Spleen (tissue), 11 donors: ENCODE data around the gene PARD3. TPM values are rescaled to one million over a fixed set of nuclear protein-coding genes. Genes with fewer than 3 reads are reported as not detected.

Experiments
- DNase-seq: peaks from one replicate; pipeline ENCODE4 v3.0.0-alpha.2; 2020
- H3K27ac ChIP-seq, 8 donors: fragments of 200-600 bp; sonication (generic) in 7 of 8; 1 replicate in 4 of 8; 2 replicates in 4 of 8; pipeline versions ENCODE4 v1.5.0 to v1.8.0; 2016 to 2021; ENCODE audit warnings: inconsistent platforms in 4 of 8, mild to moderate bottlenecking in 4 of 8, moderate library complexity in 1 of 8
- H3K27me3 ChIP-seq, 7 donors: fragments of 200-600 bp; sonication (generic) in 6 of 7; replicated peaks in 1 of 7; 1 replicate in 4 of 7; 2 replicates in 3 of 7; pipeline versions ENCODE4 v1.5.0 to v1.8.0; 2016 to 2021; ENCODE audit warnings: inconsistent platforms in 3 of 7, mild to moderate bottlenecking in 1 of 7
- H3K36me3 ChIP-seq, 6 donors: fragments of 200-600 bp; sonication (generic) in 5 of 6; 1 replicate in 4 of 6; 2 replicates in 2 of 6; pipeline versions ENCODE4 v1.5.0 to v1.8.0; 2016 to 2021; ENCODE audit warnings: inconsistent platforms in 2 of 6
- H3K4me1 ChIP-seq, 6 donors: fragments of 200-600 bp; sonication (generic) in 5 of 6; 1 replicate in 3 of 6; 2 replicates in 3 of 6; pipeline versions ENCODE4 v1.5.0 to v1.8.0; 2016 to 2021; ENCODE audit warnings: inconsistent platforms in 3 of 6
- H3K4me3 ChIP-seq, 8 donors: fragments of 200-600 bp; sonication (generic) in 7 of 8; 1 replicate in 4 of 8; 2 replicates in 4 of 8; pipeline versions ENCODE4 v1.5.0 to v1.8.0; 2016 to 2021; ENCODE audit warnings: inconsistent platforms in 4 of 8, mild to moderate bottlenecking in 4 of 8, moderate library complexity in 2 of 8
- H3K9me3 ChIP-seq, 8 donors: fragments of 200-600 bp; sonication (generic) in 7 of 8; 1 replicate in 4 of 8; 2 replicates in 4 of 8; pipeline versions ENCODE4 v1.5.0 to v1.8.0; 2016 to 2021; ENCODE audit warnings: inconsistent platforms in 4 of 8
- CTCF ChIP-seq, 11 experiments: fragments of 200-600 bp in 7 of 11; fragments of 450-650 bp in 4 of 11; sonication (generic) in 4 of 11; IDR thresholded peaks in 8 of 11; conservative IDR thresholded peaks in 3 of 11; 1 replicate in 7 of 11; 2 replicates in 4 of 11; pipeline versions ENCODE4 v1.4.0 to v1.8.0; 2016 to 2021; ENCODE audit warnings: antibody characterized with exemption in 11 of 11, inconsistent platforms in 4 of 11, mild to moderate bottlenecking in 1 of 11
- POLR2A ChIP-seq, 3 donors: fragments of 450-650 bp; IDR thresholded peaks; one replicate each; pipeline ENCODE4 v1.5.1; 2017; ENCODE audit warnings: antibody characterized with exemption in 3 of 3, mild to moderate bottlenecking in 1 of 3
- POLR2AphosphoS5 ChIP-seq, 3 donors: sonication (generic); formaldehyde crosslinking; IDR thresholded peaks; one replicate each; pipeline ENCODE4 v1.5.1; 2017; ENCODE audit warnings: antibody characterized with exemption in 3 of 3
- WGBS, 5 donors: extraction: QIAGEN DNeasy Blood & Tissue Kit in 3 of 5; methylation state at CpG; one replicate each; pipeline versions ENCODE4 v1.1.5 to v1.1.7; 2013 to 2018; 5-methylcytosine and 5-hydroxymethylcytosine counted together
- intact Hi-C: fragments of 100-400 bp; cut with DNase I; formaldehyde crosslinking; loops from one replicate; pipeline ENCODE4 v1.15.0; 2023; ENCODE audit warnings: low total_unique reads
- polyA plus RNA-seq, 3 donors: library from polyadenylated mRNA; stranded (reverse); fragments of 200-250 nt; gene quantifications; one replicate each; pipeline ENCODE4 v1.2.1, GENCODE V29; 2013
- total RNA-seq, 7 donors: library from RNA; depleted of rRNA in 3 of 7; stranded (reverse); fragments of >200 nt in 3 of 7; fragmentation: NEBNext Ultra II Directional in 4 of 7; extraction: Animal tissue kit (Norgen Biotek cat#: 25700) in 4 of 7; gene quantifications; one replicate each; pipeline versions ENCODE4 v1.1.0 to v1.2.1, GENCODE V29; 2016 to 2021
- donor health status: healthy with polysubstance abuse.
- donor health status: DM: no; HTN: no; CAD: no; lungs with moderate emphysema.
- donor health status: DM: no; HTN: no; CAD: no.
- donor health status: Bipolar disorder and iron deficiency.
- donor health status: healthy.
- donor health status: DM: no; HTN: no; CAD: no.
- donor health status: DM: yes; HTN: yes; CAD: no.

The PARD3 gene
- total and polyA plus RNA-seq, 10 donors = 2.8 to 18.9 (median 10.8) TPM

GRCh38 chr10:34681933-34682332 is 133.2 kb downstream of the PARD3 start:
- H3K4me1 ChIP-seq = no peaks in the 10 kb centered on the region
- intact Hi-C loops = no loop called here
- DNase-seq = no peak
- TF ChIP-seq POLR2AphosphoS5 (IDR thresholded peaks at IDR 0.05) (no peak), CTCF (IDR thresholded peaks at IDR 0.05 in 8 of 11, conservative IDR thresholded peaks at IDR 0.05 in 3 of 11) (no peak), POLR2A (IDR thresholded peaks at IDR 0.05) (no peak)
- H3K27ac ChIP-seq = no peak overlapping the region
- no peak overlapping the region for H3K4me3 ChIP-seq
- H3K27me3 ChIP-seq = no peaks in the 10 kb centered on the region
- no peaks in the 10 kb centered on the region for H3K9me3 ChIP-seq
- no peaks in the 10 kb centered on the region for H3K36me3 ChIP-seq
- 78 to 85% (median 84%) methylated on average over 5 of the region's 5 CpGs for WGBS, 5 donors

- no peaks in the 10 kb centered on the region for H3K27me3 ChIP-seq
- no peaks in the 10 kb centered on the region for H3K4me1 ChIP-seq
- no peaks in the 10 kb centered on the region for H3K9me3 ChIP-seq
- no peak overlapping the region for H3K27ac ChIP-seq
- DNase-seq = no peak
- no peaks in the 10 kb centered on the region for H3K36me3 ChIP-seq
- 87 to 100% (median 94%) methylated on average over 8 of the region's 8 CpGs for WGBS, 5 donors
- TF ChIP-seq POLR2A (IDR thresholded peaks at IDR 0.05) = no peak
- no peak overlapping the region for H3K4me3 ChIP-seq
- intact Hi-C loops = no loop called here
Observed at GRCh38 chr10:34679177-34679576, 135.9 kb downstream of the PARD3 start.

GRCh38 chr10:34677591-34677990 is 137.5 kb downstream of the PARD3 start:
- TF ChIP-seq POLR2A (IDR thresholded peaks at IDR 0.05) = no peak
- no peak for TF ChIP-seq CTCF (IDR thresholded peaks at IDR 0.05 in 8 of 11, conservative IDR thresholded peaks at IDR 0.05 in 3 of 11)
- TF ChIP-seq POLR2AphosphoS5 (IDR thresholded peaks at IDR 0.05) = no peak
- H3K4me3 ChIP-seq = no peak overlapping the region
- intact Hi-C loops = no loop called here
- H3K36me3 ChIP-seq = no peaks in the 10 kb centered on the region
- H3K4me1 ChIP-seq = no peaks in the 10 kb centered on the region
- no peaks in the 10 kb centered on the region for H3K9me3 ChIP-seq
- 77 to 91% (median 79%) methylated on average over 4 of the region's 4 CpGs for WGBS, 5 donors
- no peak for DNase-seq
- no peaks in the 10 kb centered on the region for H3K27me3 ChIP-seq
- no peak overlapping the region for H3K27ac ChIP-seq

- H3K36me3 ChIP-seq = no peaks in the 10 kb centered on the region
- no peaks in the 10 kb centered on the region for H3K27me3 ChIP-seq
- H3K27ac ChIP-seq = no peak overlapping the region
- H3K4me3 ChIP-seq = no peak overlapping the region
- intact Hi-C loops = no loop called here
- no peak for DNase-seq
- TF ChIP-seq POLR2A (IDR thresholded peaks at IDR 0.05) (no peak), POLR2AphosphoS5 (IDR thresholded peaks at IDR 0.05) (no peak), CTCF (IDR thresholded peaks at IDR 0.05 in 8 of 11, conservative IDR thresholded peaks at IDR 0.05 in 3 of 11) (no peak)
- no peaks in the 10 kb centered on the region for H3K9me3 ChIP-seq
- H3K4me1 ChIP-seq = no peaks in the 10 kb centered on the region
Observed at GRCh38 chr10:34677132-34677531, 138.0 kb downstream of the PARD3 start.

GRCh38 chr10:34674176-34674575 is 140.9 kb downstream of the PARD3 start:
- 80 to 91% (median 87%) methylated on average over 8 of the region's 8 CpGs for WGBS, 5 donors
- Histone ChIP-seq H3K36me3 (no peaks in the 10 kb centered on the region), H3K9me3 (no peaks in the 10 kb centered on the region), H3K27me3 (no peaks in the 10 kb centered on the region), H3K27ac (no peak overlapping the region), H3K4me1 (no peaks in the 10 kb centered on the region), H3K4me3 (no peak overlapping the region)
- TF ChIP-seq CTCF (IDR thresholded peaks at IDR 0.05 in 8 of 11, conservative IDR thresholded peaks at IDR 0.05 in 3 of 11) = no peak
- TF ChIP-seq POLR2AphosphoS5 (IDR thresholded peaks at IDR 0.05) = no peak
- TF ChIP-seq POLR2A (IDR thresholded peaks at IDR 0.05) = no peak
- intact Hi-C loops = no loop called here
- no peak for DNase-seq
